B cell (primary cell): ENCODE data around the gene SPG7. TPM values are rescaled to one million over a fixed set of nuclear protein-coding genes. Genes with fewer than 3 reads are reported as not detected.

Source experiments
- ATAC-seq: fragments of 200-7000 bp; cut with Tn5 transposase; one replicate; pipeline ENCODE4 v1.10.0; 2021; ENCODE audit warnings: low read depth, mild to moderate bottlenecking, moderate number of reproducible peaks, moderate library complexity
- CTCF ChIA-PET: fragments of 350-600 bp; sonication (Branson Sonifier 250); formaldehyde crosslinking; loops from one replicate; lab custom pipeline; 2021; ENCODE audit warnings: antibody characterized with exemption, inconsistent platforms; lab: Charles Lee
- POLR2A ChIA-PET: fragments of 350-600 bp; sonication (Branson Sonifier 250); formaldehyde crosslinking; loops from one replicate; lab custom pipeline; 2021; ENCODE audit warnings: antibody characterized with exemption; lab: Charles Lee
- DNase-seq: peaks from one replicate; pipeline ENCODE4 v3.0.0; 2013
- H2AFZ ChIP-seq: 2 replicates; pipeline ENCODE4 v1.6.1; 2012; ENCODE audit warnings: mild to moderate bottlenecking, low read depth, low read length; ENCODE audit not compliant: insufficient read depth, poor library complexity, severe bottlenecking
- H3K27ac ChIP-seq, 2 donors: 1 replicate in 1 of 2; 2 replicates in 1 of 2; pipeline ENCODE4 v1.5.1; 2012 to 2013; ENCODE audit warnings: low read length in 2 of 2, mild to moderate bottlenecking in 2 of 2, moderate library complexity in 1 of 2
- H3K27me3 ChIP-seq, 4 experiments: fragments of 200-600 bp in 1 of 4; sonication (generic) in 1 of 4; replicated peaks in 1 of 4; 1 replicate in 2 of 4; 2 replicates in 2 of 4; pipeline versions ENCODE4 v1.6.1 to v1.7.0; 2013 to 2016; ENCODE audit warnings: low read length in 3 of 4, mild to moderate bottlenecking in 2 of 4, mixed read lengths in 1 of 4, moderate library complexity in 1 of 4; ENCODE audit not compliant: insufficient read depth in 4 of 4, control insufficient read depth in 3 of 4; ENCODE audit errors: control extremely low read depth in 1 of 4
- H3K36me3 ChIP-seq, 2 experiments: replicated peaks in 1 of 2; 1 replicate in 1 of 2; 2 replicates in 1 of 2; pipeline versions ENCODE4 v1.6.1 to v1.7.1; 2013; ENCODE audit warnings: low read length in 1 of 2; ENCODE audit not compliant: insufficient read depth in 2 of 2, control insufficient read depth in 1 of 2; ENCODE audit errors: control extremely low read depth in 1 of 2, extremely low read depth in 1 of 2
- H3K4me1 ChIP-seq, 2 donors: fragments of 200-600 bp in 1 of 2; sonication (generic) in 1 of 2; 1 replicate in 1 of 2; 2 replicates in 1 of 2; pipeline versions ENCODE4 v1.5.1 to v1.6.1; 2013 to 2017; ENCODE audit warnings: low read length in 2 of 2; ENCODE audit not compliant: control insufficient read depth in 2 of 2, insufficient read depth in 2 of 2
- H3K4me2 ChIP-seq: replicated peaks from 2 replicates; pipeline ENCODE3; 2012; ENCODE audit warnings: mild to moderate bottlenecking, low read depth, low read length; ENCODE audit not compliant: poor library complexity, severe bottlenecking
- H3K4me3 ChIP-seq, 5 experiments: fragments of 200-600 bp in 1 of 5; sonication (generic) in 1 of 5; 1 replicate in 3 of 5; 2 replicates in 2 of 5; pipeline versions ENCODE4 v1.5.1 to v1.7.0; 2011 to 2016; ENCODE audit warnings: low read length in 4 of 5, mild to moderate bottlenecking in 4 of 5, low read depth in 2 of 5, control low read depth in 1 of 5, moderate library complexity in 1 of 5; ENCODE audit not compliant: insufficient read depth in 1 of 5; ENCODE audit errors: control extremely low read depth in 1 of 5, extremely low read depth in 1 of 5
- H3K79me2 ChIP-seq: fragments of 200-600 bp; sonication (generic); one replicate; pipeline ENCODE4 v1.6.0; 2016; ENCODE audit warnings: low read length; ENCODE audit not compliant: control insufficient read depth, insufficient read depth
- H3K9ac ChIP-seq: fragments of 200-600 bp; sonication (generic); 2 replicates; pipeline ENCODE4 v1.6.1; 2017; ENCODE audit warnings: mild to moderate bottlenecking, low read length, moderate library complexity
- H3K9me3 ChIP-seq, 3 donors: one replicate each; pipeline versions ENCODE4 v1.6.1 to v1.7.1; 2013; ENCODE audit warnings: low read length in 2 of 3; ENCODE audit not compliant: control insufficient read depth in 2 of 3, insufficient read depth in 1 of 3; ENCODE audit errors: control extremely low read depth in 1 of 3
- H4K20me1 ChIP-seq: 2 replicates; pipeline ENCODE4 v1.6.0; 2012; ENCODE audit warnings: mild to moderate bottlenecking, low read length; ENCODE audit not compliant: insufficient read depth, control insufficient read depth, poor library complexity, severe bottlenecking
- H3K27ac Mint-ChIP-seq: one replicate; pipeline ENCODE4 v1.8.0; 2021; ENCODE audit warnings: mixed read lengths
- H3K27me3 Mint-ChIP-seq: one replicate; pipeline ENCODE4 v1.8.0; 2021; ENCODE audit warnings: mixed read lengths
- H3K4me1 Mint-ChIP-seq: one replicate; pipeline ENCODE4 v1.8.0; 2021; ENCODE audit warnings: mixed read lengths
- H3K4me3 Mint-ChIP-seq: one replicate; pipeline ENCODE4 v1.8.0; 2021; ENCODE audit warnings: mixed read lengths
- H3K9me3 Mint-ChIP-seq: one replicate; pipeline ENCODE4 v1.8.0; 2022; ENCODE audit warnings: mixed read lengths; ENCODE audit not compliant: insufficient read depth
- CTCF ChIP-seq: fragments of 200-600 bp; IDR thresholded peaks from one replicate; pipeline ENCODE4 v1.8.0; 2022; ENCODE audit warnings: antibody characterized with exemption, mild to moderate bottlenecking
- EZH2 ChIP-seq: IDR thresholded peaks from 2 replicates; pipeline ENCODE4 v1.6.1; 2012; ENCODE audit warnings: borderline replicate concordance, low read depth, mild to moderate bottlenecking, moderate library complexity, low read length; ENCODE audit not compliant: insufficient read depth, poor library complexity, severe bottlenecking
- WGBS: methylation state at CpG from one replicate; pipeline ENCODE4 v1.1.5; 2013; ENCODE audit warnings: missing lambda C conversion rate; ENCODE audit not compliant: insufficient coverage; 5-methylcytosine and 5-hydroxymethylcytosine counted together
- intact Hi-C: fragments of 100-400 bp; cut with micrococcal nuclease; formaldehyde crosslinking; loops from one replicate; pipeline ENCODE4 v1.10.0; 2022
- polyA plus RNA-seq: library from polyadenylated mRNA; depleted of rRNA; stranded (reverse); fragments of >200 nt; gene quantifications from 2 replicates; pipeline ENCODE4 v1.2.3, GENCODE V29; 2012
- total RNA-seq, 2 donors: library from RNA; stranded (reverse); fragments of 120-200 nt in 1 of 2; gene quantifications; 1 replicate in 1 of 2; 2 replicates in 1 of 2; pipeline versions ENCODE4 v1.2.3 to v1.2.4, GENCODE V29; 2013 to 2022

The SPG7 gene
- total and polyA plus RNA-seq, 2 donors (not counting 1 experiment from before 2014, with no cell fraction given): 146 to 157 TPM

- H2AFZ ChIP-seq: no peak overlapping the region
- WGBS: 71% methylated on average over 19 of the region's 19 CpGs
- POLR2A ChIA-PET: no interaction called here
Measured at GRCh38 chr16:89572485-89573205, 64.4 kb downstream of the SPG7 start.

More at GRCh38 chr16:89572485-89573205, 64.4 kb downstream of the SPG7 start:
- peaks cover 14% of the 10 kb centered on the region for H3K27me3 Mint-ChIP-seq
- Histone ChIP-seq H3K27me3 (peaks cover 0 to 26% (median 5%) of the 10 kb centered on the region in 4 experiments), H3K36me3 (no peaks in the 10 kb centered on the region), H4K20me1 (peaks cover 4% of the 10 kb centered on the region), H3K9ac (no peak overlapping the region), H3K4me3 (no peak overlapping the region), H3K79me2 (no peaks in the 10 kb centered on the region), H3K4me2 (peak overlapping the region; percentile 42), H3K9me3 (no peaks in the 10 kb centered on the region), H3K4me1 (peaks cover 29 to 30% of the 10 kb centered on the region in 2 donors), H3K27ac (no peak overlapping the region)
- peaks cover 16% of the 10 kb centered on the region for H3K4me1 Mint-ChIP-seq
- DNase-seq: no peak
- CTCF ChIA-PET: interaction anchor here (1.4 kb wide), 1 partner anchor 288 kb away, joined by 5 read pairs; no protein-coding TSS in a partner anchor
- TF ChIP-seq CTCF: no peak
- TF ChIP-seq EZH2: no peak
- ATAC-seq: no peak
- H3K9me3 Mint-ChIP-seq: no peaks in the 10 kb centered on the region
- intact Hi-C loops: no loop called here
- peak overlapping the region; percentile 68 for H3K4me3 Mint-ChIP-seq
- H3K27ac Mint-ChIP-seq: no peak overlapping the region
